HK-2 (cell line): ENCODE results near the gene ALG8.
A peak's percentile ranks its signal among the peaks of the same experiment; 100 is the strongest.
"Not testable (repeated sequence)": the region's sequence is repeated elsewhere in the genome, so short reads cannot be mapped to it uniquely, and the experiment has no call there.

Experiments
- DNase-seq: peaks from one replicate; pipeline ENCODE4 v3.0.0-alpha.2; 2018; ENCODE audit not compliant: unreplicated experiment

Gene ALG8

GRCh38 chr11:78071717-78072116 is 67.7 kb downstream of the ALG8 start:
- no peak for DNase-seq

GRCh38 chr11:78070621-78071020 is 68.8 kb downstream of the ALG8 start:
- no peak for DNase-seq

- DNase-seq, result no peak
These were observed 70.0 kb downstream of the ALG8 start for GRCh38 chr11:78069465-78069864.

GRCh38 chr11:78067704-78068103 is 71.7 kb downstream of the ALG8 start:
- no peak for DNase-seq

- DNase-seq, result no peak
These were observed 73.0 kb downstream of the ALG8 start for GRCh38 chr11:78066471-78066870.

- no peak for DNase-seq
These were observed 74.2 kb downstream of the ALG8 start for GRCh38 chr11:78065203-78065602.

- no peak for DNase-seq
These were observed 75.8 kb downstream of the ALG8 start, which contains the start of gene THRSP for GRCh38 chr11:78063440-78064181. Gene THRSP, plus strand, starts transcription at chr11:78063861. Its CDS starts 21 bp downstream, at chr11:78063882.

- no peak for DNase-seq
These were observed 76.8 kb downstream of the ALG8 start for GRCh38 chr11:78062671-78063070.

- DNase-seq, result no peak
These were observed 77.5 kb downstream of the ALG8 start for GRCh38 chr11:78061921-78062311.

- DNase-seq, result no peak
These were observed 78.1 kb downstream of the ALG8 start for GRCh38 chr11:78061088-78061920.

- no peak for DNase-seq
These were observed 78.9 kb downstream of the ALG8 start for GRCh38 chr11:78060533-78060932.

- not testable (repeated sequence) for DNase-seq
These were observed 79.6 kb downstream of the ALG8 start for GRCh38 chr11:78059749-78060328.

GRCh38 chr11:78057462-78058055 is 81.9 kb downstream of the ALG8 start:
- no peak for DNase-seq

- DNase-seq, result no peak
These were observed 83.3 kb downstream of the ALG8 start for GRCh38 chr11:78056093-78056492.

- no peak for DNase-seq
These were observed 84.5 kb downstream of the ALG8 start for GRCh38 chr11:78054971-78055370.

GRCh38 chr11:78050964-78051831 is 88.2 kb downstream of the ALG8 start:
- peak; percentile 26 for DNase-seq
